ENCODE measurements around the gene SYT7.

SYT7 gene

GRCh38 chr11:61544466-61544865 is 36.4 kb downstream of the SYT7 start:
- no peak for TF ChIP-seq CTCF (conservative IDR thresholded peaks at IDR 0.05; ENCODE audit: low read depth, low read length)
- no peak for DNase-seq (ENCODE audit: low read depth)
- H3K4me3 ChIP-seq (ENCODE audit: low read length): no peak overlapping the region

- H3K4me3 ChIP-seq (ENCODE audit: low read length): no peak overlapping the region
- TF ChIP-seq CTCF (conservative IDR thresholded peaks at IDR 0.05; ENCODE audit: low read depth, low read length): no peak
- DNase-seq (ENCODE audit: low read depth): no peak
These were observed 37.1 kb downstream of the SYT7 start for GRCh38 chr11:61543606-61544306.

GRCh38 chr11:61542705-61543104 is 38.2 kb downstream of the SYT7 start:
- TF ChIP-seq CTCF (conservative IDR thresholded peaks at IDR 0.05; ENCODE audit: low read depth, low read length): no peak
- no peak for DNase-seq (ENCODE audit: low read depth)
- H3K4me3 ChIP-seq (ENCODE audit: low read length): no peak overlapping the region

- DNase-seq (ENCODE audit: low read depth): no peak
- H3K4me3 ChIP-seq (ENCODE audit: low read length): no peak overlapping the region
- no peak for TF ChIP-seq CTCF (conservative IDR thresholded peaks at IDR 0.05; ENCODE audit: low read depth, low read length)
These were observed 38.8 kb downstream of the SYT7 start for GRCh38 chr11:61542024-61542461.

GRCh38 chr11:61541598-61541997 is 39.3 kb downstream of the SYT7 start:
- TF ChIP-seq CTCF (conservative IDR thresholded peaks at IDR 0.05; ENCODE audit: low read depth, low read length): no peak
- H3K4me3 ChIP-seq (ENCODE audit: low read length): no peak overlapping the region
- no peak for DNase-seq (ENCODE audit: low read depth)

- H3K4me3 ChIP-seq (ENCODE audit: low read length): no peak overlapping the region
- no peak for DNase-seq (ENCODE audit: low read depth)
- no peak for TF ChIP-seq CTCF (conservative IDR thresholded peaks at IDR 0.05; ENCODE audit: low read depth, low read length)
These were observed 40.3 kb downstream of the SYT7 start for GRCh38 chr11:61540528-61540927.

GRCh38 chr11:61539831-61540357 is 41.0 kb downstream of the SYT7 start:
- no peak for DNase-seq (ENCODE audit: low read depth)
- H3K4me3 ChIP-seq (ENCODE audit: low read length): no peak overlapping the region
- TF ChIP-seq CTCF (conservative IDR thresholded peaks at IDR 0.05; ENCODE audit: low read depth, low read length): no peak
